Liver (tissue), 9 donors: ENCODE data around the gene ARF1. TPM values are rescaled to one million over a fixed set of nuclear protein-coding genes. Genes with fewer than 3 reads are reported as not detected.

Experiments used
- DNase-seq: peaks from one replicate; pipeline ENCODE4 v3.0.0-alpha.2; 2017; ENCODE audit warnings: low spot score
- H3K27ac ChIP-seq, 2 donors: one replicate each; pipeline ENCODE4 v1.7.0; 2013; ENCODE audit warnings: inconsistent platforms in 2 of 2, low read length in 2 of 2, control low read depth in 1 of 2, low read depth in 1 of 2, mild to moderate bottlenecking in 1 of 2
- H3K27me3 ChIP-seq, 4 donors: one replicate each; pipeline versions ENCODE4 v1.6.1 to v1.7.0; 2013; ENCODE audit warnings: low read length in 3 of 4, inconsistent platforms in 1 of 4, mild to moderate bottlenecking in 1 of 4, moderate library complexity in 1 of 4; ENCODE audit not compliant: control insufficient read depth in 4 of 4, insufficient read depth in 4 of 4
- H3K36me3 ChIP-seq, 4 donors: one replicate each; pipeline versions ENCODE4 v1.6.1 to v1.7.0; 2013; ENCODE audit warnings: low read length in 3 of 4, mild to moderate bottlenecking in 3 of 4, low read depth in 1 of 4, moderate library complexity in 1 of 4; ENCODE audit not compliant: control insufficient read depth in 4 of 4, insufficient read depth in 3 of 4
- H3K4me1 ChIP-seq, 4 donors: one replicate each; pipeline versions ENCODE4 v1.6.1 to v1.7.0; 2013; ENCODE audit warnings: low read length in 3 of 4, mild to moderate bottlenecking in 3 of 4, moderate library complexity in 1 of 4; ENCODE audit not compliant: control insufficient read depth in 4 of 4, insufficient read depth in 4 of 4
- H3K4me3 ChIP-seq, 3 donors: one replicate each; pipeline versions ENCODE4 v1.6.1 to v1.7.0; 2013; ENCODE audit warnings: low read length in 3 of 3, control low read depth in 1 of 3, low read depth in 1 of 3, mild to moderate bottlenecking in 1 of 3
- H3K9ac ChIP-seq, 2 donors: one replicate each; pipeline ENCODE4 v1.7.0; 2013; ENCODE audit warnings: low read length in 2 of 2, mild to moderate bottlenecking in 2 of 2, moderate library complexity in 2 of 2, control low read depth in 1 of 2, low read depth in 1 of 2
- H3K9me3 ChIP-seq, 4 donors: one replicate each; pipeline versions ENCODE4 v1.6.1 to v1.7.0; 2013; ENCODE audit warnings: low read length in 3 of 4; ENCODE audit not compliant: control insufficient read depth in 4 of 4
- ATF3 ChIP-seq: IDR thresholded peaks from 2 replicates; pipeline ENCODE4 v1.6.1; 2016; ENCODE audit warnings: antibody characterized with exemption
- CTCF ChIP-seq: fragments of 150-350 bp; IDR thresholded peaks from 2 replicates; pipeline ENCODE4 v1.5.1; 2017; ENCODE audit warnings: improper control_type of control experiment, low read depth, low read length; ENCODE audit not compliant: missing input control
- EGR1 ChIP-seq, 2 donors: IDR thresholded peaks; 2 replicates each; pipeline ENCODE4 v1.6.1; 2016 to 2018; ENCODE audit warnings: antibody characterized with exemption in 2 of 2, low read depth in 2 of 2
- FOXA1 ChIP-seq: IDR thresholded peaks from 2 replicates; pipeline ENCODE4 v1.6.1; 2016; ENCODE audit warnings: antibody characterized with exemption
- FOXA2 ChIP-seq: IDR thresholded peaks from 2 replicates; pipeline ENCODE4 v1.6.1; 2016; ENCODE audit warnings: antibody characterized with exemption
- GABPA ChIP-seq, 2 donors: IDR thresholded peaks in 1 of 2; conservative IDR thresholded peaks in 1 of 2; 2 replicates each; pipeline ENCODE4 v1.6.1; 2016; ENCODE audit warnings: antibody characterized with exemption in 2 of 2, mild to moderate bottlenecking in 1 of 2, moderate library complexity in 1 of 2
- HNF4A ChIP-seq, 2 donors: conservative IDR thresholded peaks; 2 replicates each; pipeline ENCODE4 v1.6.1; 2016; ENCODE audit warnings: antibody characterized with exemption in 2 of 2, mild to moderate bottlenecking in 2 of 2
- HNF4G ChIP-seq: IDR thresholded peaks from 2 replicates; pipeline ENCODE4 v1.6.1; 2016; ENCODE audit warnings: antibody characterized with exemption
- JUND ChIP-seq, 2 donors: IDR thresholded peaks; 2 replicates each; pipeline ENCODE4 v1.6.1; 2016; ENCODE audit warnings: antibody characterized with exemption in 2 of 2
- NR2F2 ChIP-seq: IDR thresholded peaks from 2 replicates; pipeline ENCODE4 v1.6.1; 2016; ENCODE audit warnings: antibody characterized with exemption
- RAD21 ChIP-seq, 2 donors: IDR thresholded peaks; 2 replicates each; pipeline ENCODE4 v1.6.1; 2016; ENCODE audit warnings: antibody characterized with exemption in 2 of 2, mild to moderate bottlenecking in 2 of 2
- RXRA ChIP-seq, 2 donors: IDR thresholded peaks; 2 replicates each; pipeline ENCODE4 v1.6.1; 2017 to 2018; ENCODE audit warnings: antibody characterized with exemption in 2 of 2, mild to moderate bottlenecking in 1 of 2
- SP1 ChIP-seq: IDR thresholded peaks from 2 replicates; pipeline ENCODE4 v1.6.1; 2018; ENCODE audit warnings: antibody characterized with exemption, mild to moderate bottlenecking
- TAF1 ChIP-seq: conservative IDR thresholded peaks from 2 replicates; pipeline ENCODE4 v1.6.1; 2016; ENCODE audit warnings: antibody characterized with exemption, mild to moderate bottlenecking
- YY1 ChIP-seq: IDR thresholded peaks from 2 replicates; pipeline ENCODE4 v1.6.1; 2016; ENCODE audit warnings: antibody characterized with exemption, mild to moderate bottlenecking
- WGBS: extraction: QIAGEN DNeasy Blood & Tissue Kit; methylation state at CpG from one replicate; pipeline ENCODE4 v1.1.7; 2013; 5-methylcytosine and 5-hydroxymethylcytosine counted together
- polyA plus RNA-seq, 2 donors: library from polyadenylated mRNA; stranded (reverse) in 1 of 2; unstranded in 1 of 2; fragments of 200-250 nt in 1 of 2; fragments of >200 nt in 1 of 2; fragmentation: Nextera tagmentation in 1 of 2; extraction: Ambion mirVana in 1 of 2; gene quantifications; one replicate each; pipeline versions ENCODE4 v1.2.1 to v1.2.3, GENCODE V29; 2013 to 2015
- total RNA-seq, 2 donors: library from RNA; depleted of rRNA; stranded (reverse); fragments of >200 nt; gene quantifications; one replicate each; pipeline ENCODE4 v1.2.3, GENCODE V29; 2014
- TF ChIP-seq, protein P1 (sequence below): IDR thresholded peaks from 2 replicates; pipeline ENCODE4 v1.6.1; 2016; ENCODE audit warnings: antibody characterized with exemption
- TF ChIP-seq, protein P2 (sequence below): IDR thresholded peaks from 2 replicates; pipeline ENCODE4 v1.6.1; 2016; ENCODE audit warnings: antibody characterized with exemption
- TF ChIP-seq, protein P3 (sequence below): IDR thresholded peaks from 2 replicates; pipeline ENCODE4 v1.6.1; 2016; ENCODE audit warnings: antibody characterized with exemption, mild to moderate bottlenecking
- donor health status: healthy.
- donor health status: healthy.
- donor health status: healthy.
- donor health status: healthy.
- donor health status: healthy.

The ARF1 gene
- total and polyA plus RNA-seq, 4 donors: 151 to 282 (median 213) TPM

DNA sequence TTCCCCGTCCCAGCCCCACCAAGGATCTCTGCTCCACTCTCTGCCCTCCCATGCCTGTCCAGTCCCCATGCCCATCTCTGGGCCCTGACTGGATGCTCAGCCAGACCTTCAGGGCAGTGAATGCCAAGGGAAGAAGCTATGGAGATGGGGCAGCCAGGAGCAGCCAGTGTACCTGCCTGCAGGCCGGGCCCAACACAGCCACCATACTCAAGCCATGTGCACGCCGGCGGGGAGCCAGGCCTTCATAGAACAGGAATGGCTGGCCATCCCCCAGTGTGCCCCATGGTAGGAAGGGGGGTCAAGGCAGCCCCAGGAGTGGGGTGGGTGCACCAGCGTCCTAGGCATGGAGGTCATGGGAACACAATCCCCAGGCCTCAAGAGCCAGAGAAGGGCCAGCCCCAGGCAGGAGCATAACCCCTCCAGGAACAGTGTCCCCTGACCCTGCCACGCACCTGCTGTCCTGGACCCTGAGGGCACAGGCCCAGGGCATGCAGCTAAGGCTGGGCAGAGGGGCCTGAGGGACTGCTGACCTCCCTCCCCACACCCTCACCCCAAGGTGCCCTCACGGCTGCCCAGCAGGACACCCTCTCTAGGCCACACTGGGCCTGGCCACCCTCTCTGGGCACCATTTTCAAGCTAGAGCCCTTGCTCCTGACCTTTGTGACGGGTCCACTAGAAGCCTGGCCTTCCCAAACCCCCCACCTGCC, 20.3 kb upstream of the ARF1 start (continued):
- no peak for TF ChIP-seq ATF3
- TF ChIP-seq, protein P1, sequence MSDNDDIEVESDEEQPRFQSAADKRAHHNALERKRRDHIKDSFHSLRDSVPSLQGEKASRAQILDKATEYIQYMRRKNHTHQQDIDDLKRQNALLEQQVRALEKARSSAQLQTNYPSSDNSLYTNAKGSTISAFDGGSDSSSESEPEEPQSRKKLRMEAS: no peak
- TF ChIP-seq CTCF: no peak
- TF ChIP-seq RXRA (IDR thresholded peaks at IDR 0.05): no peak

DNA sequence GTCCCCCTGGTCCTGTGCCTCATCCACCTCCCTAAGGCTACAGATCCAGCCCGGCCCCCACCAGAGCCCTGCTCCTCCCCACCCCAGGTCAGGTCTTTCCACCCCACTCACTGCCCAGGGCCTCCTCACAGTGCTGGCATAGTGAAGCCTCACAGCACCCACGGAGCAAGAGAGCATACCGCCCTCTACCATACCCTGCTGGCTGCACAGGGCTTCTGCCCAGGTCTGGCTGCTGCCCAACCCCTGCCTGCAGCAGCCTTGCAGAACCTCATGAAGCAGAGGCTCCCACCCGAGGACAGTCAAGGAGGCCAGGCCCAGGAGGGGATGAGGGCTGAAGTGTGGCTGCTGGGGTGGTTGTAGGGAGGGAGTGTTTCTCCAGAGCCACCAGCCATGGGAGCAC, 19.7 kb upstream of the ARF1 start:
- Histone ChIP-seq H3K27ac (no peak overlapping the region), H3K27me3 (peaks cover 3 to 17% (median 6%) of the 10 kb centered on the region in 4 donors), H3K4me3 (no peak overlapping the region), H3K9me3 (peaks cover 0 to 5% (median under 1%) of the 10 kb centered on the region in 4 donors), H3K36me3 (no peaks in the 10 kb centered on the region), H3K9ac (no peak overlapping the region), H3K4me1 (peaks cover 0 to 7% (median 4%) of the 10 kb centered on the region in 4 donors)
- DNase-seq: no peak
- TF ChIP-seq, protein P2, sequence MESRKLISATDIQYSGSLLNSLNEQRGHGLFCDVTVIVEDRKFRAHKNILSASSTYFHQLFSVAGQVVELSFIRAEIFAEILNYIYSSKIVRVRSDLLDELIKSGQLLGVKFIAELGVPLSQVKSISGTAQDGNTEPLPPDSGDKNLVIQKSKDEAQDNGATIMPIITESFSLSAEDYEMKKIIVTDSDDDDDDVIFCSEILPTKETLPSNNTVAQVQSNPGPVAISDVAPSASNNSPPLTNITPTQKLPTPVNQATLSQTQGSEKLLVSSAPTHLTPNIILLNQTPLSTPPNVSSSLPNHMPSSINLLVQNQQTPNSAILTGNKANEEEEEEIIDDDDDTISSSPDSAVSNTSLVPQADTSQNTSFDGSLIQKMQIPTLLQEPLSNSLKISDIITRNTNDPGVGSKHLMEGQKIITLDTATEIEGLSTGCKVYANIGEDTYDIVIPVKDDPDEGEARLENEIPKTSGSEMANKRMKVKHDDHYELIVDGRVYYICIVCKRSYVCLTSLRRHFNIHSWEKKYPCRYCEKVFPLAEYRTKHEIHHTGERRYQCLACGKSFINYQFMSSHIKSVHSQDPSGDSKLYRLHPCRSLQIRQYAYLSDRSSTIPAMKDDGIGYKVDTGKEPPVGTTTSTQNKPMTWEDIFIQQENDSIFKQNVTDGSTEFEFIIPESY: no peak
- TF ChIP-seq, protein P1: no peak
- TF ChIP-seq CTCF: no peak
- TF ChIP-seq JUND (IDR thresholded peaks at IDR 0.05): no peak
- no peak for TF ChIP-seq EGR1 (IDR thresholded peaks at IDR 0.05; ENCODE audit: low read depth in 2 of 2)
- no peak for TF ChIP-seq ATF3
- no peak for TF ChIP-seq HNF4G
- TF ChIP-seq RXRA (IDR thresholded peaks at IDR 0.05): no peak
- no peak for TF ChIP-seq FOXA2
- TF ChIP-seq, protein P3, sequence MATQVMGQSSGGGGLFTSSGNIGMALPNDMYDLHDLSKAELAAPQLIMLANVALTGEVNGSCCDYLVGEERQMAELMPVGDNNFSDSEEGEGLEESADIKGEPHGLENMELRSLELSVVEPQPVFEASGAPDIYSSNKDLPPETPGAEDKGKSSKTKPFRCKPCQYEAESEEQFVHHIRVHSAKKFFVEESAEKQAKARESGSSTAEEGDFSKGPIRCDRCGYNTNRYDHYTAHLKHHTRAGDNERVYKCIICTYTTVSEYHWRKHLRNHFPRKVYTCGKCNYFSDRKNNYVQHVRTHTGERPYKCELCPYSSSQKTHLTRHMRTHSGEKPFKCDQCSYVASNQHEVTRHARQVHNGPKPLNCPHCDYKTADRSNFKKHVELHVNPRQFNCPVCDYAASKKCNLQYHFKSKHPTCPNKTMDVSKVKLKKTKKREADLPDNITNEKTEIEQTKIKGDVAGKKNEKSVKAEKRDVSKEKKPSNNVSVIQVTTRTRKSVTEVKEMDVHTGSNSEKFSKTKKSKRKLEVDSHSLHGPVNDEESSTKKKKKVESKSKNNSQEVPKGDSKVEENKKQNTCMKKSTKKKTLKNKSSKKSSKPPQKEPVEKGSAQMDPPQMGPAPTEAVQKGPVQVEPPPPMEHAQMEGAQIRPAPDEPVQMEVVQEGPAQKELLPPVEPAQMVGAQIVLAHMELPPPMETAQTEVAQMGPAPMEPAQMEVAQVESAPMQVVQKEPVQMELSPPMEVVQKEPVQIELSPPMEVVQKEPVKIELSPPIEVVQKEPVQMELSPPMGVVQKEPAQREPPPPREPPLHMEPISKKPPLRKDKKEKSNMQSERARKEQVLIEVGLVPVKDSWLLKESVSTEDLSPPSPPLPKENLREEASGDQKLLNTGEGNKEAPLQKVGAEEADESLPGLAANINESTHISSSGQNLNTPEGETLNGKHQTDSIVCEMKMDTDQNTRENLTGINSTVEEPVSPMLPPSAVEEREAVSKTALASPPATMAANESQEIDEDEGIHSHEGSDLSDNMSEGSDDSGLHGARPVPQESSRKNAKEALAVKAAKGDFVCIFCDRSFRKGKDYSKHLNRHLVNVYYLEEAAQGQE: no peak
- TF ChIP-seq SP1: no peak
- no peak for TF ChIP-seq RAD21 (IDR thresholded peaks at IDR 0.05)
- no peak for TF ChIP-seq GABPA (IDR thresholded peaks at IDR 0.05 in 1 of 2, conservative IDR thresholded peaks at IDR 0.05 in 1 of 2)
- no peak for TF ChIP-seq YY1
- no peak for TF ChIP-seq TAF1
- no peak for TF ChIP-seq FOXA1
- no peak for TF ChIP-seq HNF4A (conservative IDR thresholded peaks at IDR 0.05)
- TF ChIP-seq NR2F2: no peak
- WGBS: 65% methylated on average over 4 of the region's 4 CpGs
